Skeletal muscle tissue (tissue), 4 donors: ENCODE results near the gene LINGO1. TPM values are rescaled to one million over a fixed set of nuclear protein-coding genes. Genes with fewer than 3 reads are reported as not detected.

ENCODE experiments used
- H3K27ac ChIP-seq: one replicate; pipeline ENCODE4 v1.7.0; 2013; ENCODE audit warnings: mild to moderate bottlenecking, low read depth, low read length, inconsistent platforms
- H3K27me3 ChIP-seq, 3 donors: one replicate each; pipeline ENCODE4 v1.7.0; 2013; ENCODE audit warnings: low read length in 3 of 3; ENCODE audit not compliant: control insufficient read depth in 3 of 3, insufficient read depth in 3 of 3
- H3K36me3 ChIP-seq, 3 donors: one replicate each; pipeline ENCODE4 v1.7.0; 2013; ENCODE audit warnings: low read length in 3 of 3; ENCODE audit not compliant: control insufficient read depth in 3 of 3, insufficient read depth in 3 of 3
- H3K4me1 ChIP-seq, 3 donors: one replicate each; pipeline ENCODE4 v1.7.0; 2013; ENCODE audit warnings: low read length in 3 of 3, mild to moderate bottlenecking in 3 of 3; ENCODE audit not compliant: control insufficient read depth in 3 of 3, insufficient read depth in 3 of 3
- H3K4me3 ChIP-seq, 3 donors: one replicate each; pipeline ENCODE4 v1.7.0; 2013; ENCODE audit warnings: low read length in 3 of 3
- H3K9ac ChIP-seq, 3 donors: one replicate each; pipeline ENCODE4 v1.7.0; 2013; ENCODE audit warnings: low read length in 3 of 3, mild to moderate bottlenecking in 3 of 3, moderate library complexity in 2 of 3, low read depth in 1 of 3
- H3K9me3 ChIP-seq, 3 donors: one replicate each; pipeline ENCODE4 v1.7.0; 2013; ENCODE audit warnings: low read length in 3 of 3; ENCODE audit not compliant: control insufficient read depth in 3 of 3
- total RNA-seq: library from RNA; depleted of rRNA; stranded (reverse); fragments of >200 nt; gene quantifications from one replicate; pipeline ENCODE4 v1.2.3, GENCODE V29; 2014
- donor health status: Osteomylitis.

LINGO1 gene
- total RNA-seq, 1 donor from 2014 or later, result 3.7 TPM

GRCh38 chr15:77599357-77599756, 33.4 kb downstream of the LINGO1 start:
- Histone ChIP-seq H3K27me3 (peaks cover 0 to 3% (median 0%) of the 10 kb centered on the region in 3 donors), H3K4me1 (no peaks in the 10 kb centered on the region), H3K4me3 (no peak overlapping the region), H3K9ac (no peak overlapping the region), H3K27ac (no peak overlapping the region), H3K36me3 (no peaks in the 10 kb centered on the region), H3K9me3 (no peaks in the 10 kb centered on the region)

DNA sequence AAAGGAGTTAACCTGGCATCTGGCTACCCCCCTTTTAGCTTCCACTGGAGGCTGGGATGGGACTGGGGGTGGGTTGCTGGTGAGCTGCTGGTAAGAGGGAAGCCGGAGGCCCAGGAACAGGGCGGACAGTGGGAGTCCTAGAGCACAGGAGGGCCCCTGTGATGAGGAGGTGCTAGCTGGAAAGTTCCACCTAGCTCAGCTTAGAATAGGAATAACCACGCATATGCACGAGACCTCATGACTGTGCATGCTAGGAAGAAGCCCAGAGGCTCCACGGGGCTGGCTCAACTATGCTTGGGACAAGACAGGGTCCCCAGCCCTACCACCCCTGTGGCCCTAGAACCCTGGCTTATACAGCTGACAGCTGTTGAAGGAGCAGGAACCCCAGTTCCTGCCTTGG, 34.1 kb downstream of the LINGO1 start:
- no peaks in the 10 kb centered on the region for H3K4me1 ChIP-seq
- peaks cover 0 to 3% (median 0%) of the 10 kb centered on the region in 3 donors for H3K27me3 ChIP-seq
- no peaks in the 10 kb centered on the region for H3K36me3 ChIP-seq
- no peak overlapping the region for H3K9ac ChIP-seq
- H3K9me3 ChIP-seq, result no peaks in the 10 kb centered on the region
- no peak overlapping the region for H3K27ac ChIP-seq
- no peak overlapping the region for H3K4me3 ChIP-seq

DNA sequence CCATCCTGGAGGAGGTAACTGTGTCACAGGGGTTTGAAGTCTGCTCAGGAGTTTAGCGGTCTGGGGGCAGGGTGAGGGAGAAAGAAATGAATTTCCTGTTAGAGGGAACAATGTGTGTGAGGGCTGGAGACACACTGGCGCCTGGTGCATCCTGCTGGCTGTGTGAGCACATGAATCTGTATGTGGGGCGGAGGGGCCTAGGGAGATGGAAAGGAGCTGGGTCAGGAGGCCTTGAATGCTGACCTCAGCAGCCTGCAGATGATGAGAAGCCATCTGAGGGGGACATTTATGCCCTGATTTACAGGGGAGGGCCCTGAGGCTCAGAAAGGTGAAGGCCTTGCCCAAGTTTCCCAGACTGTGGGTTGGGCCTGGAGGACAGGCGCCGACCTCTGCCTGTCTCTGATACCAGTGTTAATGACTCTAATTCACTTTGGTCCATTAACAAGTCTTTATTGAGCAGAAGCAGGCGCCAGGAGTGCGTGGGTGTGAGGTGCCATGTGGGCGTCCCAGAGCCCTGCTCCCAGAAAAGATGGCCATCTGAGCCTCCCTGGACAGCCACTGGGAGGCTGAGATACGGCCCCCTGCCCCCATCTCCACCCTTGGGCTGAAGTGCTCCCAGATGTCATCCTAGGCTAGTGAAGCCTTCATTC, 34.8 kb downstream of the LINGO1 start:
- no peak overlapping the region for H3K4me3 ChIP-seq
- no peak overlapping the region for H3K27ac ChIP-seq
- no peaks in the 10 kb centered on the region for H3K4me1 ChIP-seq
- no peak overlapping the region for H3K9ac ChIP-seq
- no peaks in the 10 kb centered on the region for H3K9me3 ChIP-seq
- H3K36me3 ChIP-seq, result no peaks in the 10 kb centered on the region
- H3K27me3 ChIP-seq, result no peaks in the 10 kb centered on the region

DNA sequence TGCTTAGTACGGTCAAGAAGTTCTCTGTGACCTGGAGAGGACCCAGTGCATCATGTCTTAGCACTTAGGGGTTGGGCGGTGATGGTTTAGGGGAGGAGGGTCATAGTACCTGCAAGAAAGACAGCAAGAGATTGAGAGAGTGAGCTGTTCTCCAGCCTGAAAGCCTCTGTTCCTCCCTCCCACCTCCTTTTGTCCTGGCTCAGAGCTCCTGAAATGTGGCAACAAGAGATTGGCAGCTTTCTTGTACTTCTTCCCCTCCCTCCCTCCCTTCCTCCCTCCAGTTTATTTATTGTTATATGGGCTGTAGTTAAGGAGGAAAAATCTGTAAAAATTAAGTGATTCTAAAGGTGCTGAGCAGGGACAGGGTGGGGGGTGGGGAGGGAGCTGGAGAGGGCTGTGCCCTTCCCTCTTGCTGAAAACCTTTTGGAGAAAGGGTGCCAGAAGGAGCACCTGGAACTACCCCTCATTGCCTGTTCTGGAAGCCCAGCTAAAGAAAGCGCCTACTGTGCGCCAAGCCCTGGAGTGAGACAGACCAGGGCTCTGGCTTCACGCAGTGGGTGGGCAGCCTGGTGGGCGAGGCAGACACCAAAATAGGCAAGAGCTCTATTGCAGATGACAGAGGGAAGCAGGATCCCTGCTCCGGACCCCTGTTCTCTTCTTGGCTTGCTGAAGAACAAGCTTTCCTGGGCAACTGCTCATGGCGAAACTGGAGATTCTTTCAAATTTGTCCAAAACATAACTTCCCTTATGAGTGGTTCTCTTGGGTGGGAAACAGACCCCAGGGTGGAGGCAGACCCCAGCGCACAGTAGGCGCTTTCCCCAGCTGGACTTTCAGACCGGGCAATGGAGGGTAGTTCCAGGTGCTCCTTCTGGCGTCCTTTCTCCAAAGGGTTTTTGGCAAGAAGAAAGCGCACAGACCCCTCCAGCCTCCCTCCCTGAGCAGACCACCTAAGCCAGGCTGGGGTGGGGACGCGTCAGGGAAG, 35.6 kb downstream of the LINGO1 start:
- H3K9me3 ChIP-seq, result no peaks in the 10 kb centered on the region
- H3K4me3 ChIP-seq, result no peak overlapping the region
- no peak overlapping the region for H3K27ac ChIP-seq
- no peaks in the 10 kb centered on the region for H3K36me3 ChIP-seq
- H3K4me1 ChIP-seq, result no peaks in the 10 kb centered on the region
- no peak overlapping the region for H3K9ac ChIP-seq
- peaks cover 0 to 3% (median 0%) of the 10 kb centered on the region in 3 donors for H3K27me3 ChIP-seq

DNA sequence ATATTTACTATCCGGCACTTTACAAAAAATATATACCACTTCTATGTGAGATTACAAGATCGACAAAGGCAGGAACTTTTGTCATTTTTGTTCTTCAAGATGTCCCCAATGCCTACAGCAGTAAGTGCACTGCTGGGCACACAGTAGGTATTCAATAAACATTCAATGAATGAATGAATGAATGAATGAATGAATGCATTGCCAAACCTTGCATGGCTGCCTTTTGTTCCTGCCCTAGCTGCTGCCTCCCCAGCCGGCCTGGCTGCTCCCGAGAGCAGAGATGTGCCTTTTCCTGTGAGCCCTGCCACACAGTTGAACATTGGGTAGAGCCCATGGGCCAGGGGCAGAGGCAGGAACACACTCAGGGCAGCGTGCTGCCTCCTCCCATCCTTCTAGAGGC, 37.5 kb downstream of the LINGO1 start:
- Histone ChIP-seq H3K4me3 (no peak overlapping the region), H3K9ac (no peak overlapping the region), H3K4me1 (no peaks in the 10 kb centered on the region), H3K9me3 (no peaks in the 10 kb centered on the region), H3K36me3 (no peaks in the 10 kb centered on the region), H3K27ac (no peak overlapping the region), H3K27me3 (peaks cover 0 to 3% (median 2%) of the 10 kb centered on the region in 3 donors)

DNA sequence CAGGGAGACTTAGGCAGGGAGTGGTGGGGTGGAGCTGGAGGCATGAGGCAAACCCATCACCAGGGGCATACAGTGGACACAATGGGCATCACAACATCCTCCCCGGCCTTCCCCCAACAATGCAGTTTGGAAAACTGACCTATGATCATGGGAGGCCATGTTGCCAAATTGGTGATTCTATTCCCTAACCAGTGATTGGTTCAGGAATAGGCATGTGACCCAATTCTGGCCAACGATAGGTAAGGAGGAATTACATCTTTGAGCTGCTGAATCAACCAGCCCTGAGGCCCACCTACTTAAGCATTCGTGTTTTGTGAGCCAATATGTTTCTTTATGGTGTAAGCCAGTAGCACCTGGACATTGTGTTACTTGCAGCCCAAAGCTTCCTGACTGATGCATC, 40.0 kb downstream of the LINGO1 start:
- no peak overlapping the region for H3K4me3 ChIP-seq
- peaks cover 0 to 4% (median 3%) of the 10 kb centered on the region in 3 donors for H3K27me3 ChIP-seq
- H3K9ac ChIP-seq, result no peak overlapping the region
- H3K27ac ChIP-seq, result no peak overlapping the region
- no peaks in the 10 kb centered on the region for H3K4me1 ChIP-seq
- H3K9me3 ChIP-seq, result no peaks in the 10 kb centered on the region
- no peaks in the 10 kb centered on the region for H3K36me3 ChIP-seq

DNA sequence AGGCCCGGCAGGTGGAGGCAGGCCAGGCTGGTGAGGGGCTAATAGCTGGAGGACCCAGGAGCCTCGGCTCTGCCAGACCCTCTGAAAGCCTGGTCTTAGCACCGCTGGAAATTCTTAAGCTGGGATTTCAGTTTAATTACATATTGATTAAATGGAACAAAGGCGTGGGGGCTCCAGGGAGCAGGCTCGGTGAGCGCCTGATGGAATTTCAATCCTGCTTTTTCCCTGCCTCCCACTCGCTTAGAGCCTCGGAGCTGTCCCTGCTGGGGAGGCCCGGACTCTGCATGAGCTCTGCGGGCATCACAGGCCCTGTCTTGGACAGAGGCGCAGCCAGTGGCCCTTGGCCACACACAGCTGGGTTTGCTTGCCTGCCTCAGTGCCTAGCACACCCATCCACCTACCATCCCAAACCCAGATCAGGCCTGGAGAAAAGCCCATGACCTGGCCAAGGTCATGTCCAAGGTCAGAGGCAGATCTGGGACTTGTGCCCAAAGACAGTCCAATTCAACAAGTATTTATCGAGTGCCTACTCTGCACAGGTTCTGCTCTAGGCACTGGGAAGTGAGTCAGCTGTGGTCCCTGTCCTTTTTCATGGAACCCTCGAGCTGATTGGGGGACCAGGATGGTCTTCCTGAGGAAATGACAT, 40.6 kb downstream of the LINGO1 start:
- peaks cover 0 to 4% (median 3%) of the 10 kb centered on the region in 3 donors for H3K27me3 ChIP-seq

GRCh38 chr15:77589839-77590238, 42.9 kb downstream of the LINGO1 start:
- Histone ChIP-seq H3K9ac (no peak overlapping the region), H3K27me3 (peaks cover 0 to 4% (median 3%) of the 10 kb centered on the region in 3 donors), H3K9me3 (no peaks in the 10 kb centered on the region), H3K4me3 (no peak overlapping the region), H3K27ac (no peak overlapping the region), H3K4me1 (no peaks in the 10 kb centered on the region), H3K36me3 (no peaks in the 10 kb centered on the region)

More for the DNA sequence above, 40.6 kb downstream of the LINGO1 start:
- H3K36me3 ChIP-seq, result no peaks in the 10 kb centered on the region
- H3K9ac ChIP-seq, result no peak overlapping the region
- no peaks in the 10 kb centered on the region for H3K9me3 ChIP-seq
- no peak overlapping the region for H3K27ac ChIP-seq
- H3K4me1 ChIP-seq, result no peaks in the 10 kb centered on the region
- H3K4me3 ChIP-seq, result no peak overlapping the region

GRCh38 chr15:77588126-77588525, 44.6 kb downstream of the LINGO1 start:
- Histone ChIP-seq H3K9me3 (no peaks in the 10 kb centered on the region), H3K9ac (no peak overlapping the region), H3K27ac (no peak overlapping the region), H3K4me1 (no peaks in the 10 kb centered on the region), H3K27me3 (peaks cover 3 to 4% (median 4%) of the 10 kb centered on the region in 3 donors), H3K36me3 (no peaks in the 10 kb centered on the region), H3K4me3 (no peak overlapping the region)
